ENCODE data around the gene UST.

- TF ChIP-seq POLR2A (IDR thresholded peaks at IDR 0.05) = no peak
- TF ChIP-seq EP300 (IDR thresholded peaks at IDR 0.05) = peak in 1 of 2 donors; percentile 22
Observed at GRCh38 chr6:149044528-149044927, 297.7 kb downstream of the UST start.
